Lower leg skin (tissue), 4 donors: ENCODE results near the gene SCN8A. TPM values are rescaled to one million over a fixed set of nuclear protein-coding genes. Genes with fewer than 3 reads are reported as not detected.
"Not testable (repeated sequence)": the region's sequence is repeated elsewhere in the genome, so short reads cannot be mapped to it uniquely, and the experiment has no call there.

Experiments used
- DNase-seq, 2 donors: peaks; one replicate each; pipeline ENCODE4 v3.0.0-alpha.2; 2019; ENCODE audit warnings: low spot score in 2 of 2
- H3K4me3 ChIP-seq: fragments of 200-600 bp; sonication (generic); 2 replicates; pipeline ENCODE4 v1.5.1; 2017; ENCODE audit warnings: mild to moderate bottlenecking, low read depth; ENCODE audit not compliant: poor library complexity, severe bottlenecking
- POLR2A ChIP-seq, 2 donors: fragments of 450-650 bp; IDR thresholded peaks; one replicate each; pipeline ENCODE4 v1.6.1; 2016 to 2017; ENCODE audit warnings: antibody characterized with exemption in 2 of 2, mild to moderate bottlenecking in 1 of 2, moderate library complexity in 1 of 2
- WGBS, 2 donors: methylation state at CpG; one replicate each; pipeline ENCODE4 v1.1.5; 2018; 5-methylcytosine and 5-hydroxymethylcytosine counted together
- intact Hi-C: fragments of 100-400 bp; cut with DNase I; formaldehyde crosslinking; loops from one replicate; pipeline ENCODE4 v1.15.0; 2023; ENCODE audit warnings: low total_unique reads
- total RNA-seq, 4 donors: library from RNA; depleted of rRNA; stranded (reverse); fragments of >200 nt; gene quantifications; one replicate each; pipeline ENCODE4 v1.1.0, GENCODE V29; 2016
- TF ChIP-seq, protein P1 (sequence below), 3 donors: fragments of 450-650 bp; IDR thresholded peaks; one replicate each; pipeline ENCODE4 v1.5.1; 2016; ENCODE audit warnings: antibody characterized with exemption in 3 of 3, mild to moderate bottlenecking in 3 of 3, moderate library complexity in 2 of 3

Gene SCN8A
- total RNA-seq, 4 donors from 2014 or later, result 0.42 to 0.80 (median 0.65) TPM

- no peak for DNase-seq
- intact Hi-C loops, result no loop called here
- no peak for TF ChIP-seq POLR2A (IDR thresholded peaks at IDR 0.05)
- TF ChIP-seq, protein P1, sequence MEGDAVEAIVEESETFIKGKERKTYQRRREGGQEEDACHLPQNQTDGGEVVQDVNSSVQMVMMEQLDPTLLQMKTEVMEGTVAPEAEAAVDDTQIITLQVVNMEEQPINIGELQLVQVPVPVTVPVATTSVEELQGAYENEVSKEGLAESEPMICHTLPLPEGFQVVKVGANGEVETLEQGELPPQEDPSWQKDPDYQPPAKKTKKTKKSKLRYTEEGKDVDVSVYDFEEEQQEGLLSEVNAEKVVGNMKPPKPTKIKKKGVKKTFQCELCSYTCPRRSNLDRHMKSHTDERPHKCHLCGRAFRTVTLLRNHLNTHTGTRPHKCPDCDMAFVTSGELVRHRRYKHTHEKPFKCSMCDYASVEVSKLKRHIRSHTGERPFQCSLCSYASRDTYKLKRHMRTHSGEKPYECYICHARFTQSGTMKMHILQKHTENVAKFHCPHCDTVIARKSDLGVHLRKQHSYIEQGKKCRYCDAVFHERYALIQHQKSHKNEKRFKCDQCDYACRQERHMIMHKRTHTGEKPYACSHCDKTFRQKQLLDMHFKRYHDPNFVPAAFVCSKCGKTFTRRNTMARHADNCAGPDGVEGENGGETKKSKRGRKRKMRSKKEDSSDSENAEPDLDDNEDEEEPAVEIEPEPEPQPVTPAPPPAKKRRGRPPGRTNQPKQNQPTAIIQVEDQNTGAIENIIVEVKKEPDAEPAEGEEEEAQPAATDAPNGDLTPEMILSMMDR (IDR thresholded peaks at IDR 0.05), result no peak
- H3K4me3 ChIP-seq, result no peak overlapping the region
- 63 to 69% methylated on average over 2 of the region's 2 CpGs for WGBS, 2 donors
Measured at GRCh38 chr12:51593021-51593420, 2.0 kb downstream of the SCN8A start.

DNA sequence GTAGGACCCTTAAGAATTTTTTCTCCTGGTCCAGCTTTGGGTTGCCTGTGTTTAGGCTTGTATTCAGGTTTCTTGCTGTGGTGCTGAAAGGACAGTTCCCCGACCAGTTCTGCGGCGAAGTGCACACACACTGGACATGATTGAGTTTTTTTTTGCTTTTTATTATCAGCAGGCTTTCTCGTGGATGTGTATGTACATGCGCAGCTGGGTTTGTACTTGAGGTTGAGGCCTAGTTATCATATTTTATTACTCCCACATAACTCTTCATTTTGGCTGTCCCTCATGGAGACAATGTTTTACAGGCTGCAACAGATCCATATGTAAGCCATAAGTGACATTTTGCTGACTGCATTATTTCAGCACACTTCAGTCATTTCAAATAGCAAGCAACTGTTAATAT is 2.5 kb downstream of the SCN8A start:
- 6 to 11% methylated on average over 5 of the region's 5 CpGs for WGBS, 2 donors
- TF ChIP-seq, protein P1 (IDR thresholded peaks at IDR 0.05), result no peak
- TF ChIP-seq POLR2A (IDR thresholded peaks at IDR 0.05), result no peak
- H3K4me3 ChIP-seq, result no peak overlapping the region
- intact Hi-C loops, result no loop called here
- DNase-seq, result no peak

GRCh38 chr12:51598156-51598555 is 7.1 kb downstream of the SCN8A start:
- DNase-seq, result no peak
- intact Hi-C loops, result no loop called here
- H3K4me3 ChIP-seq, result no peak overlapping the region
- WGBS, 2 donors, result 62 to 70% methylated on average over 4 of the region's 4 CpGs
- no peak for TF ChIP-seq POLR2A (IDR thresholded peaks at IDR 0.05)
- TF ChIP-seq, protein P1 (IDR thresholded peaks at IDR 0.05), result no peak

DNA sequence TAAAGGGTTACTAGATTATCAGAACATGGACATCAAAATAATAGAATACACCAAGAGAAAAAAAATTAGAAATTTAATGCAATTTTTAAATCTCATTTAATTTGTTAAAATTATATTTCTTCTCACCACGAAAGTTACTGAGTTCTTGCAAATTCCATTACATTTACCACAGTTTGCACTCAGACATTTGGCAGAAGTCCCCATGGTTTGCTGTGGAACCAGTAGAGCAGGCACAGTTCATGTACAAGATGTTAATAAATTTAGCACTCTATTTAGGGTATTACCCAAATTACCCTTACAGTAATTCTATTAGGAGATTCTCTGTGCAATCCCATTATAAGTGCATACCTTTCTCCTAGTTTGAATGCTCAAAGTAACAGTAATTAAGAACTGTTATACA is 9.7 kb downstream of the SCN8A start:
- intact Hi-C loops, result no loop called here
- DNase-seq, result no peak
- TF ChIP-seq POLR2A (IDR thresholded peaks at IDR 0.05), result no peak
- TF ChIP-seq, protein P1 (IDR thresholded peaks at IDR 0.05), result no peak
- no peak overlapping the region for H3K4me3 ChIP-seq
- WGBS, 2 donors, result 47 to 64% methylated on average over 1 of the region's 1 CpG

DNA sequence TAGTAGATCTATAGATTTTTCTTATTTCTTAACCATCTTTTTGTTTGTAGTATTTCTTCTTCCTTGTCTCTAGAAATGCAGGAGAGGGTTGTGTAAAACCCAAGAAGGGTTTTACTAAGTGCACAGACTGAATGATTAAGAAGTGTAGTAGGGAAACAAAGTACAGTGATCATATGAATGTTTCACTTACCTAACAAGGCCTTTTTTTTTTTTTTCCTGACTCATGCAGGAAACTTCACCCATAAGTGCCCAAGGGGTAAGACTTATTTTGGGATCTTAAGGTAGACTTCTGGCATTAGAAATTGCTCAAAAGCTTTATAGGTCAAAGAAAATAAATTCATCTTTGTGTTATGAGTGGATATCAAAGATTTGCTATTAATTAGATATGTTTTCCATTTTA is 10.2 kb downstream of the SCN8A start:
- DNase-seq, result no peak
- intact Hi-C loops, result no loop called here
- no peak for TF ChIP-seq POLR2A (IDR thresholded peaks at IDR 0.05)
- TF ChIP-seq, protein P1 (IDR thresholded peaks at IDR 0.05), result no peak
- no peak overlapping the region for H3K4me3 ChIP-seq

DNA sequence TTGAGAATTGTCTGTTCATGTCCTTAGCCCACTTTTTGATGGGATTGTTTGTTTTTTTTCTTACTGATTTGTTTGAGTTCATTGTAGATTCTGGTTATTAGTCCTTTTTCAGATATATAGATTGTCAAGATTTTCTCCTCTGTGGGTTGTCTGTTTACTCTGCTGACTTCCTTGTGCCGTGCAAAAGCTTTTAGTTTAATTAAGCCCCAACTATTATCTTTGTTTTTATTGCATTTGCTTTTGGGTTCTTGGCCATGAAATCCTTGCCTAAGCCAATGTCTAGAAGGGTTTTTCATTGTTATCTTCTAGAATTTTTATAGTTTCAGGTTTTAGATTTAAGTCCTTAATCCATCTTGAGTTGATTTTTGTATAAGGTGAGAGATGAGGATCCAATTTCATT is 14.9 kb downstream of the SCN8A start:
- intact Hi-C loops, DNase-seq, H3K4me3 ChIP-seq: not testable (repeated sequence)
- WGBS, 2 donors, result 92 to 100% methylated on average over 1 of the region's 1 CpG

DNA sequence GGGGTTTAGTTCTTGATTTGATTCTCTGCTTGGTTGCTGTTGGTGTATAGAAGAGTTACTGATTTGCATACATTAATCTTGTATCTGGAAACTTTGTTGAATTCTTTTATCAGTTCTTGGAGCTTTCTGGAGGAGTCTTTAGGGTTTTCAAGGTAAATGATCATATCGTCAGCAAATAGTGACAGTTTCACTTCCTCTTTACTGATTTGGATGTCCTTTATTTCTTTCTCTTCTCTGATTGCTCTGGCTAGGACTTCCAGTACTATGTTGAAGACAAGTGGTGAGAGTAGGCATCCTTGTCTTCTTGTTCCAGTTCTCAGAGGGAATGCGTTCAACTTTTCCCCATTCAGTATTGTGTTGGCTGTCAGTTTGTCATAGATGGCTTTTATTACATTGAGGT is 16.2 kb downstream of the SCN8A start:
- WGBS, 2 donors, result 82 to 91% methylated on average over 2 of the region's 2 CpGs
- DNase-seq, intact Hi-C loops: not testable (repeated sequence)

More for the DNA sequence above, 16.2 kb downstream of the SCN8A start:
- H3K4me3 ChIP-seq, result not testable (repeated sequence)
